Measurements from ENCODE around the gene SUPT20HL1.

- TF ChIP-seq, protein P1, sequence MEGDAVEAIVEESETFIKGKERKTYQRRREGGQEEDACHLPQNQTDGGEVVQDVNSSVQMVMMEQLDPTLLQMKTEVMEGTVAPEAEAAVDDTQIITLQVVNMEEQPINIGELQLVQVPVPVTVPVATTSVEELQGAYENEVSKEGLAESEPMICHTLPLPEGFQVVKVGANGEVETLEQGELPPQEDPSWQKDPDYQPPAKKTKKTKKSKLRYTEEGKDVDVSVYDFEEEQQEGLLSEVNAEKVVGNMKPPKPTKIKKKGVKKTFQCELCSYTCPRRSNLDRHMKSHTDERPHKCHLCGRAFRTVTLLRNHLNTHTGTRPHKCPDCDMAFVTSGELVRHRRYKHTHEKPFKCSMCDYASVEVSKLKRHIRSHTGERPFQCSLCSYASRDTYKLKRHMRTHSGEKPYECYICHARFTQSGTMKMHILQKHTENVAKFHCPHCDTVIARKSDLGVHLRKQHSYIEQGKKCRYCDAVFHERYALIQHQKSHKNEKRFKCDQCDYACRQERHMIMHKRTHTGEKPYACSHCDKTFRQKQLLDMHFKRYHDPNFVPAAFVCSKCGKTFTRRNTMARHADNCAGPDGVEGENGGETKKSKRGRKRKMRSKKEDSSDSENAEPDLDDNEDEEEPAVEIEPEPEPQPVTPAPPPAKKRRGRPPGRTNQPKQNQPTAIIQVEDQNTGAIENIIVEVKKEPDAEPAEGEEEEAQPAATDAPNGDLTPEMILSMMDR (IDR thresholded peaks at IDR 0.05; ENCODE audit: low read length) = no peak
- TF ChIP-seq EZH2 (IDR thresholded peaks at IDR 0.05; ENCODE audit: borderline replicate concordance, low read length) = no peak
Measured at GRCh38 chrX:24376403-24376802, 16.0 kb downstream of the SUPT20HL1 start.
